GM12891 (cell line): ENCODE results near the gene KRT76.

Experiments used
- DNase-seq: peaks from one replicate; pipeline ENCODE4 v3.0.0; 2011; ENCODE audit warnings: low spot score; ENCODE audit not compliant: insufficient read length
- FAIRE-seq: peaks from 2 replicates; lab custom pipeline; 2011; peaks lifted over from hg19 to GRCh38; lab: Jason Lieb, UNC
- PAX5 ChIP-seq: IDR thresholded peaks from 2 replicates; pipeline ENCODE4 v1.6.1; 2011; ENCODE audit warnings: low read length, moderate library complexity, mild to moderate bottlenecking; ENCODE audit not compliant: insufficient read depth, severe bottlenecking
- POLR2A ChIP-seq: IDR thresholded peaks from 2 replicates; pipeline ENCODE4 v1.6.1; 2011; ENCODE audit warnings: low read depth, low read length, control low read depth
- POLR2AphosphoS5 ChIP-seq: IDR thresholded peaks from 2 replicates; pipeline ENCODE4 v1.6.1; 2011; ENCODE audit warnings: low read depth, low read length, control low read depth
- POU2F2 ChIP-seq: IDR thresholded peaks from 2 replicates; pipeline ENCODE4 v1.6.1; 2011; ENCODE audit warnings: low read depth, mild to moderate bottlenecking, control low read depth, low read length, moderate library complexity
- SPI1 ChIP-seq: IDR thresholded peaks from 2 replicates; pipeline ENCODE4 v1.6.1; 2011; ENCODE audit warnings: low read depth, low read length, control low read depth
- TAF1 ChIP-seq: IDR thresholded peaks from 2 replicates; pipeline ENCODE4 v1.6.1; 2011; ENCODE audit warnings: low read depth, low read length, control low read depth

KRT76 gene

DNA sequence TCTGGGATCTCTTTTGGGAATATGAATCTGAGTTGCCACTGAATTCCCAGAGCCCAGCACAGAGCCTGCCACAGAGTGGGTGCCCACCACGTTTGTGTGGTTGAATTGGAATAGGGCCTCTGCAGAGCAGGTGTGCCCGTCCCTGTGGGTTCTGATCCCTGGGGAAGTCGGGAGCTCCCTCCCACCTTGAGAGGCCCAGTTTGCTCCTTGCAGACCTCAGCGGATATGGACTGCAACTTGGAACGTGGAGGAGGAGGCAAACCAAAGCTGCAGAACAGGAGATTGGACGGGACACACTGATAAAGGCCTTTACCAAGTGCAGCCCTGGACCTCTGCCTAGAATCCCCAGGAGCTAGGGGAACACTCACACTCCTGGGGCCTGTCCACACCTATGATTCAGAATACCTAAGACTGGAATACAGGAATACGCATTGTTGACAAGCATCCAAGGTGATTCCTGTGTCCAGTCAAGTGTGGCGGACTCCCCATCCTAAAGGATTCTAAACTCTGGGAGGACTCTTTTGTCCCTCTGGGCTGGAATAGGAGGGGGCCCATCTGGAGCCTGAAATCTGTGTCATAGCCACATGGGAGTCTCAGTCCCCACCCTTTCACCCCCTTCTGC lies 2.4 kb downstream of the KRT76 start:
- DNase-seq (no peak), FAIRE-seq (no peak)
- TF ChIP-seq POU2F2 (no peak), POLR2A (no peak), TAF1 (no peak), POLR2AphosphoS5 (no peak), PAX5 (no peak), SPI1 (no peak)

DNA sequence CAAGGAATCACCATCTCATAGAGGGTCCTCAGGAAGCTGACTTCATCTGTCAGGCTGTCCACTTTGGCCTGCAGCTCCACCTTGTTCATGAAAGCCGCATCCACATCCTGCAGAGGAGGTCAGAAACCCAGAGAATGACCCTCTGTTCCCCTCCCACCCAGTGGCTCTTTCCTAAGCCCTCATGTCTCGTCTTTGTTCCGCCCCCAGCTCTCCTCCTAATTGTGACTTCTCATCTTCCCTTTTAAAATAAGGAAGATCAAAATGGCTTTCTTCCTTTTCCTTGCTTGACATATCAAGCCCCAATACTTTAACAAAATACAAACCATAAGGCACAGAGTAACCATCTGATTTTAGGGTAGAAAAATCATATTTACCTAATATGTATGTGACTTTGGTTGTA lies 4.4 kb downstream of the KRT76 start:
- no peak for TF ChIP-seq SPI1
- no peak for TF ChIP-seq PAX5
- no peak for TF ChIP-seq TAF1
- TF ChIP-seq POU2F2: no peak
- no peak for TF ChIP-seq POLR2AphosphoS5
- no peak for TF ChIP-seq POLR2A
- no peak for DNase-seq
- FAIRE-seq: no peak

DNA sequence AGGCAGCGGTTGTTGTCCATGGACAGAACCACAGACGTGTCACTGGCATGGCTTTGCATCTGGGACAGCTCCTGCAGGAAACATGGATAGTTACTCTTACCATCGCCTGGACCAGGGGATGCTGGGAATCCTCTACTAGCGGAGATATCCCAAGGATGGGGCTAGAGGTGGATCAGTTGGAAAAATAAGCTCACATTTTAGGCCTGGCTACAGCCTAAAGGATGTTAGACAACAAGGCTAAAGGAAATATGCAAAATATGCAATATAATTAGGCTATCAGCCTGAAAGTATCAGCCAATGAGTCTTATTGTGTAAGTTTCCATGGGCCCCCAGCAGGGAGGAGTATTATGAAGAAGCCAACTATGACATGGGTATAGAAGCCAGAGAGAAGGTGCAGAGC lies 5.0 kb downstream of the KRT76 start:
- TF ChIP-seq PAX5 (no peak), POLR2A (no peak)
- no peak for FAIRE-seq

DNA sequence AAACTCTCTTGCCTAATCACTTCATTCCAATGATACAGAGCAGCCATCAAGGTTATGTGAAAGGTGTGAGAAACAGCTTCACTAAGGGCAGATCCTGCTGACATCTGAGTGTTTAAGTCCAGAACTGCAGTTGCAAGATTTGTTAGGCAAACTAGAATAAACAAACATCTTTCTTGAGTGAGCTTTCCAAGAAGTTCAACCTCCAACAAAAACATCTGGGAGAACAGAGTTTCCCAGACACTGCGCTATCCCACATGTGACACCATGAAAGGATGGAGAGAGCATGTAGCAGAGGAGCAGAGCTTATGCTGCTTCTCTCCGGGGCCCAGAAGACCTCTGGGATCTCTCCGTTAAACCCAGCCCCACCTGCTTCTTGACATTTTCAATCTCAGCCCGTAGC lies 5.6 kb downstream of the KRT76 start:
- FAIRE-seq (no peak), DNase-seq (no peak)
- TF ChIP-seq PAX5 (no peak), POLR2AphosphoS5 (no peak), POLR2A (no peak), SPI1 (no peak), TAF1 (no peak), POU2F2 (no peak)

More for the DNA sequence above, 5.0 kb downstream of the KRT76 start:
- no peak for DNase-seq

DNA sequence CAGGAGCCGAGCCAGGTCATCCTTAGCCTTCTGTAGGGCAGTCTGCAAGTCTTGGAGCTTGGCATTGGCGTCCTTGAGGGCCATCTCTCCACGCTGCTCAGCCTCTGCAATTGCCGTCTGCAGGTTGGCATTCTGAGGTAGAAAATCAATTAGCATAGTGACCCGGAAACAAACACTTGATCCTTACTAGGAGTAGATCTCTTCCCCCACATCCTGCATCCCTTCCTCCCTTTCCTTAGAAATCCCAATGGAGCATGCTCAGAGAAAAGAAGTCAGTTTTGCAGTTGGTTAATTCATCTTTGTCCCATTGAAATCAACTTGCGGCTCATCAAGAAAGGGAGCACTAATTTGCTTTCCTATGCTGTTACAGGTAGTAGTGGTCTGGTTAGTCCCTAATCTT lies 6.1 kb downstream of the KRT76 start:
- DNase-seq: no peak

DNA sequence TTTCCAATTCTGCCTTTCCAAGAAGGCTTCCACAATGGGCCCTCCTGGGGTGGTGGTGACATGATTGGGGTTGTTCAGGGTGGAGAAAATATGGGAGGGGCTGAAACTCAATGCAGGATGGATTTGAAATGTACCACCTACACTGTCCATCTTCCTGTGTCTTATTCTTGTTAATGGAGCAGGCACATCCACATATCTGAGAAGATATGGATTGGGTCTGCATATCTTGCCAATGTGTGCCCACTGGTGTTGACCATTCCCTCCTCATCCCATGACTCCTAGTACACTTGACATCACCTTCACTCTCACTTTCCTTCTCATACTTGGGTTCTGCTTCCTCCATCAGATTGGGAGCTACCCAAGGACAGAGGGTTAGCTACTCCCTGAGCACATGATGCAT lies 7.2 kb downstream of the KRT76 start:
- DNase-seq (no peak), FAIRE-seq (no peak)
- TF ChIP-seq PAX5 (no peak), POU2F2 (no peak), POLR2AphosphoS5 (no peak), TAF1 (no peak), POLR2A (no peak), SPI1 (no peak)

More for the DNA sequence above, 6.1 kb downstream of the KRT76 start:
- no peak for TF ChIP-seq POLR2A
- TF ChIP-seq PAX5: no peak
- TF ChIP-seq POLR2AphosphoS5: no peak
- TF ChIP-seq TAF1: no peak
- no peak for TF ChIP-seq POU2F2
- TF ChIP-seq SPI1: no peak
- FAIRE-seq: no peak

DNA sequence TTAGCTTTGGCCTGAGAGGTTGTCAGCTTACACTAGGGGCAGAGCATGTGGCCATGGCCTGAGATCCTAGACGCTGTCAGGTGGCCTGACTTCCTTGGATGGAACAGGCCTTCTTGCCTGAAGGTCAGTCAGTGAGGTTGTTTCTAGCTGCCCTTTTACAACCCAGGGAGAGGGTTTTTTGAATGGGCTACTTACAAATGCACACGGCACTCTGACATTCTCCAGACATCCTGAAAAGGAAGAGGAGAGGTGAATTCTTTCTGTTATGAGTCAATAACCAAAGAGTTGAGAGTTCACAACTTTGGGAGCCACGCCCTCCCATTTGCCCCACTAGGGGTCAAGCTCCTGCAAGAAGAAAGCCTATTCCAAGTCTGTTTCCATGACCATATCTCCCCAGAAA lies 7.8 kb downstream of the KRT76 start:
- FAIRE-seq: no peak
- DNase-seq: no peak
- TF ChIP-seq POLR2AphosphoS5 (no peak), POLR2A (no peak), POU2F2 (no peak)

DNA sequence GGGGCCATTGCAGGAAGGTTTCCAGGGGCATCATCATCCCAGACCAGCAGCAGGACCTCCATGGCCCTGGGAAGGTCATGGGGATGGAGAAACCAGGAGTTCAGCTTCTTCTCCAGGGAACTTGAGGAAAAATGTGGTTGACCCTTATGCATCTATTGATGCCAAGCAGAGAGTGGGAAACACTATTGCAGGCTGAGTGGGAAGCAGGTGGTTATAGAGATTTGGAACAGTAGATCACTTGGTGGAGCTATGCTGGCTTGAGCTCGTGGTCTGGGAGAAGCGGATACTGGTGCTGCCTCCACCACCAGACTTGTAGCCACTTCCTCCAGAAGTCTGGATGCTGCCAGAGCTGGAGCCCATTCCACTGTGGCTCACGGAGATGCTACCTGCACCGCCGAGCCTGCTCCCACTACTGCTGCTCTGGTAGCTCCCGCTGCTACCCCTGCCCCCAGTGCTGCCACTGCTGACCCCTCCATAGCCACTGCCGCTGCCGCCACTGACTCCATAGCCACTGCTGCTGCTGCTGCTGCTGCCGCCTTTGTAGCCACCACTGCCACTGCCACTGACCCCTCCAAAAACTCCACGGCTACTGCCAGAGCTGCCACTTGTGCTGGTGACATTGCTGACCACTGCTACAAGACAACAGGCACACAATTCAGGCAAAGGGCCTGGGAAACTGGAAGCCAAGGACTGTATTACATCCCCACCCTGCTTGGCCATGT lies 8.5 kb downstream of the KRT76 start:
- TF ChIP-seq POU2F2: no peak
- no peak for TF ChIP-seq TAF1
- TF ChIP-seq POLR2A: no peak
- no peak for TF ChIP-seq PAX5
- TF ChIP-seq POLR2AphosphoS5: no peak
- TF ChIP-seq SPI1: no peak
- FAIRE-seq: no peak
- DNase-seq: no peak

DNA sequence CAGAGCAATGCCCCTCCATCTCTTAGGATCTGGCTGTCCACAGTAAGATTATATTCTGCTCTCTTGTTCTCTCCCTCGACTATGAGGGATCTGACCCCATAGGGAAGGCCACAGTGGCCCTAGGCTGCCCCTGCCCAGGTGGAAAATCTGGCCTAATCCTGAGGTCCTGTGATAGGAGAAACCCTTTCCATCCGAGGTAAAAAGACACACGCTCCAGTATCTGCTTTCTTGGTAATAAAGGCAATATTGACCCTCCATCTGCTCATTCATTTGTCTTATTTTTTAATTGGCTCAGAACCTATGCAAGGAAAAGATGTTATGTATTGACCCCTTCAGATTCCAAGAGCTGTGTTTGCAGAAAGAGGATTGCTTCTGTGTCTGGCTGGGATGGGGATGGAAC lies 9.7 kb downstream of the KRT76 start:
- DNase-seq: no peak
- TF ChIP-seq POU2F2: no peak
- no peak for TF ChIP-seq POLR2A
- TF ChIP-seq PAX5: no peak
- TF ChIP-seq TAF1: no peak
- no peak for TF ChIP-seq SPI1
- TF ChIP-seq POLR2AphosphoS5: no peak
- FAIRE-seq: no peak

DNA sequence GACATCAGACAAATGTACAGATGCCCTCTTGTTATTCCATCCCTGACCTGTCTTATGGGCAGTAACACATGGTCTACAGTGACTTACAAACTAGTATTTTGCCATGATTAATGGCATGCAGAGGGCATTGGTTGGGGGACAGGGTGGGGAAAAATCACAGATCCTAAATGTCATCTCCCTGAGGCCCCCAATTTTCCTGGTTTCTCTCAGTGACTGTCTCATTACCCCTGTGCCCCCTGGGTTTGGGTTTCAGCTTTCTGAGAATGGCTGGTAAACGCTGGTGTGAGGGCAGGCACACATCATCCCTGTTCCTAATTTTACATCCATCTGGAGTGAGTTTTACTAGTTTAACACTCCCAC lies 10.1 kb downstream of the KRT76 start:
- DNase-seq: no peak
- no peak for FAIRE-seq
- TF ChIP-seq SPI1 (no peak), POLR2AphosphoS5 (no peak), TAF1 (no peak), POLR2A (no peak), PAX5 (no peak), POU2F2 (no peak)
